ENCODE measurements around the gene CLEC2B. TPM values are rescaled to one million over a fixed set of nuclear protein-coding genes. Genes with fewer than 3 reads are reported as not detected.
A peak's percentile ranks its signal among the peaks of the same experiment; 100 is the strongest.

Gene CLEC2B
- polyA plus RNA-seq, 1 experiment = 0.04 TPM

DNA sequence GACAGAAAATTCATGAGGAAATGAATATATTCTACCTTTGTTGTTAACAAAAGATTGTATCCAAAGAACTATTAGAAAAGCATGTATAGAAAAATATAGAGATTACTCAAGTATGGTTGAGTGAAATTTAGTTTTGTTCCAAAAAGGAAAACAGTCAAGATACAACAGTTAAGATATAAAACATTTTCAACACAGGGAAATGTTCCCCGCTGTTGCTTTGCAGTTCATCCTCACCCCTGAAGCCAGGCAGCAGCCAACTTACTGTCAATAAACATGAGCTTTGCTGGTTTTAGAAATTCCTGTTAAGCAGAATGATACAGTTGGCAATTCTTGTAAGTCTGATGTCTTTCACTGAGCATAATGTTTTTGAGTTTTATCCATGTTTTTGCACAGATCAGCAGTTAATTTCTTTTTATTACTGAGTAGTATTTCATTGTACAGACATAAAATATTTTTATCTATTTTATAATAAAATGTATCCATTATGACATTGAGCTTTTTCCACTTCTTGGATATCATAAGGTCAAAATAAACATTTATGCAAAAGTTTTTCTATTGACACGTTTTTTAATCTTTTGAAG is 1.2 kb upstream of the CLEC2B start:
- H3K4me3 ChIP-seq (ENCODE audit: low read depth, low read length) = no peak overlapping the region
- TF ChIP-seq, protein P1, sequence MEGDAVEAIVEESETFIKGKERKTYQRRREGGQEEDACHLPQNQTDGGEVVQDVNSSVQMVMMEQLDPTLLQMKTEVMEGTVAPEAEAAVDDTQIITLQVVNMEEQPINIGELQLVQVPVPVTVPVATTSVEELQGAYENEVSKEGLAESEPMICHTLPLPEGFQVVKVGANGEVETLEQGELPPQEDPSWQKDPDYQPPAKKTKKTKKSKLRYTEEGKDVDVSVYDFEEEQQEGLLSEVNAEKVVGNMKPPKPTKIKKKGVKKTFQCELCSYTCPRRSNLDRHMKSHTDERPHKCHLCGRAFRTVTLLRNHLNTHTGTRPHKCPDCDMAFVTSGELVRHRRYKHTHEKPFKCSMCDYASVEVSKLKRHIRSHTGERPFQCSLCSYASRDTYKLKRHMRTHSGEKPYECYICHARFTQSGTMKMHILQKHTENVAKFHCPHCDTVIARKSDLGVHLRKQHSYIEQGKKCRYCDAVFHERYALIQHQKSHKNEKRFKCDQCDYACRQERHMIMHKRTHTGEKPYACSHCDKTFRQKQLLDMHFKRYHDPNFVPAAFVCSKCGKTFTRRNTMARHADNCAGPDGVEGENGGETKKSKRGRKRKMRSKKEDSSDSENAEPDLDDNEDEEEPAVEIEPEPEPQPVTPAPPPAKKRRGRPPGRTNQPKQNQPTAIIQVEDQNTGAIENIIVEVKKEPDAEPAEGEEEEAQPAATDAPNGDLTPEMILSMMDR (IDR thresholded peaks at IDR 0.05; ENCODE audit: insufficient read depth, low read depth, low read length) = no peak
- CTCF ChIA-PET = no interaction called here
- no peaks in the 10 kb centered on the region for H3K27me3 ChIP-seq (ENCODE audit: control insufficient read depth, insufficient read depth, low read length)
- POLR2A ChIA-PET = no interaction called here
- no peaks in the 10 kb centered on the region for H3K36me3 ChIP-seq (ENCODE audit: control insufficient read depth, insufficient read depth, low read length)
- no peak for DNase-seq (ENCODE audit: low read depth)

DNA sequence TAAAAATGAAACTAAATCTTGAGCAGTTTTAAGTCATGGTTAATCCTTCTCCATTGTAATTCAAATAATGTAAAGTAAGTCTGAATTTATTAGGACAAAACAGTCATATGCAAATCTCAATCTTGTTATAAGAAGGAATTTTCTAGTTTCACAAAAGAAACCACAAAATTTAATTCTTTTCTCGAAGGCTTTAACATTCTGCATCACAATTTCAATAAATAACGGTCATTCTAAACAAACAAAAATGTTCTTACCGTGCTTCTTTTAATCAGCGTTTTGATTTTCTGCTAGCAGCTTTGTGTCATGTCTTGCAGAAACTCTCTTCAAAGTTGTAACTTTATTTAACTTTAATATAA is 225 bp downstream of the CLEC2B start:
- TF ChIP-seq, protein P1 (IDR thresholded peaks at IDR 0.05; ENCODE audit: insufficient read depth, low read depth, low read length) = no peak
- no peaks in the 10 kb centered on the region for H3K36me3 ChIP-seq (ENCODE audit: control insufficient read depth, insufficient read depth, low read length)
- H3K4me3 ChIP-seq (ENCODE audit: low read depth, low read length) = peak overlapping the region; percentile 36
- no peak for DNase-seq (ENCODE audit: low read depth)
- POLR2A ChIA-PET = no interaction called here
- CTCF ChIA-PET = no interaction called here
- no peaks in the 10 kb centered on the region for H3K27me3 ChIP-seq (ENCODE audit: control insufficient read depth, insufficient read depth, low read length)

DNA sequence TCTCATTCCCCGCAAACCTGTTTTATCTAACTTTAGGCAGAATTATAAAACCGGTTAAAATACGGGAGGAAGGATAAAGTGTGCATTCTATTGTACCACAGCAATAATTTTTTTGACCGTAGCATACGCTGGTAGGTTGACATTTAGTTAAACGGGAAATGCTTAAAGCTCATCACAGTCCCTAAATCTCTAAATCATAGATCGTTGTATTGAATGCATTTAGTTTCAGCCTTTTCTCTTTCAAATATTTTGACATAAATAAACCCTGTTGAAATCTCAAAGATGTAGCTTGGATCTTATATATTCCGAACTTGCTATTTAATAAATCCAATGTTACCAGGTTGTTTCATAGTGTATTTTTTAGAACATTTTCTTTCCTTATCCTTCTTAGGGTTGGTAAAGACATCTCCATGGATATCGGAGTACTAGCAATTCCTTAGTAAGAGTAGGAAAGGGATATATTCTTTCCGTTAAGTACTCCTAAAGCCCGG is 798 bp downstream of the CLEC2B start:
- TF ChIP-seq, protein P1 (IDR thresholded peaks at IDR 0.05; ENCODE audit: insufficient read depth, low read depth, low read length) = no peak
- no peak for DNase-seq (ENCODE audit: low read depth)
- POLR2A ChIA-PET = no interaction called here
- no peaks in the 10 kb centered on the region for H3K27me3 ChIP-seq (ENCODE audit: control insufficient read depth, insufficient read depth, low read length)
- H3K36me3 ChIP-seq (ENCODE audit: control insufficient read depth, insufficient read depth, low read length) = no peaks in the 10 kb centered on the region
- H3K4me3 ChIP-seq (ENCODE audit: low read depth, low read length) = no peak overlapping the region
- CTCF ChIA-PET = no interaction called here

DNA sequence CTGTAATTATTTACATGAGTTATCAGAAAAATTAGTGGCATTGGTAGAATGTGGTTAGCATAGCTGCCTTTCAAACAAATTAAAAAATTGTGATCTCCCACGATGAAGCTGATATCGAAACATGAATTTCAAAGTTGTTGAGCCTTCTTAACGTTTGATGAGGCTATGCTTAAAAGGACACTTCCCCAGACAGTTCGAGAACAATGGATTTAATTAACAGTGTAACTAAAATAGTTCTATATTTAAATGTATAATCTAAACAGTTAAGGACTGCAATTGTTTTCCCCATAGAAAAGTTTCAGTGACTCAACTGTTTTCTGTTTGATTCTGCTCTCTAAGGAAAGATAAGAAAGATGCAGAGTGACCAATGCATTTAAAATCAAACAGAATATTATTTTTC is 1.6 kb downstream of the CLEC2B start:
- POLR2A ChIA-PET = no interaction called here
- no peaks in the 10 kb centered on the region for H3K27me3 ChIP-seq (ENCODE audit: control insufficient read depth, insufficient read depth, low read length)
- TF ChIP-seq, protein P1 (IDR thresholded peaks at IDR 0.05; ENCODE audit: insufficient read depth, low read depth, low read length) = no peak
- H3K36me3 ChIP-seq (ENCODE audit: control insufficient read depth, insufficient read depth, low read length) = no peaks in the 10 kb centered on the region
- no peak for DNase-seq (ENCODE audit: low read depth)
- H3K4me3 ChIP-seq (ENCODE audit: low read depth, low read length) = no peak overlapping the region
- CTCF ChIA-PET = interaction anchor here (1.3 kb wide), 1 partner anchor 18 kb away, joined by 4 read pairs; no protein-coding TSS in a partner anchor

DNA sequence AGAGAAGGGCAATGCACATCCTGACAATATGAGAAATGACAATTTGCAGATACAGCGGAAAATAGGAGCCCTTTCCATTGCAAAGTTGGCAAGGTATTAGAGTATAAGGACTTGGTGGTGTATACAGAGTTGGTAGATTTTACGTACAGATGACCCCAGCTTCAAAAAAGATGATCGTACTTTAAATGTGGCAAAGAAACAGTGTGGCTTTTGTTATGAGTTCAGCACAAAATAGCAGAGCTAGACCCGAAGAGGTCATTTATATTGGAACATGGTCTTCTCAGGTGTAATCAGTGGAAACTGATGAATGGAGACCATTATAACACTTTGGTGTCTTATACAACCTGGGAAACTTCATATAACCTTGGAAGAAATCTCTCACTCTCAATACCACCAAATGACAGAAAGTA is 2.3 kb downstream of the CLEC2B start:
- DNase-seq (ENCODE audit: low read depth) = no peak
- Histone ChIP-seq H3K27me3 (ENCODE audit: control insufficient read depth, insufficient read depth, low read length) (no peaks in the 10 kb centered on the region), H3K36me3 (ENCODE audit: control insufficient read depth, insufficient read depth, low read length) (no peaks in the 10 kb centered on the region), H3K4me3 (ENCODE audit: low read depth, low read length) (no peak overlapping the region)
- POLR2A ChIA-PET = no interaction called here
- TF ChIP-seq, protein P1 (IDR thresholded peaks at IDR 0.05; ENCODE audit: insufficient read depth, low read depth, low read length) = no peak
- CTCF ChIA-PET = interaction anchor here (1.3 kb wide), 1 partner anchor 17 kb away, joined by 4 read pairs; no protein-coding TSS in a partner anchor
